Keratinocyte (primary cell): Measurements from ENCODE around the gene SOX10. TPM values are rescaled to one million over a fixed set of nuclear protein-coding genes. Genes with fewer than 3 reads are reported as not detected.

ENCODE experiments used
- DNase-seq: peaks from one replicate; pipeline ENCODE4 v3.0.0-alpha.2; 2011; ENCODE audit warnings: low read depth, missing footprints, low spot score
- FAIRE-seq: peaks from 2 replicates; lab custom pipeline; 2011; peaks lifted over from hg19 to GRCh38; lab: Jason Lieb, UNC
- H2AFZ ChIP-seq: 2 replicates; pipeline ENCODE4 v1.6.0; 2012; ENCODE audit warnings: low read length, control low read depth, inconsistent platforms; ENCODE audit not compliant: control insufficient read depth
- H3K27ac ChIP-seq: 2 replicates; pipeline ENCODE4 v1.5.1; 2011; ENCODE audit warnings: low read length; ENCODE audit not compliant: control insufficient read depth, insufficient read depth
- H3K27me3 ChIP-seq: 3 replicates; pipeline ENCODE4 v1.6.0; 2011; ENCODE audit warnings: low read length; ENCODE audit not compliant: control insufficient read depth, insufficient read depth; ENCODE audit errors: extremely low read depth
- H3K36me3 ChIP-seq, 2 experiments: 2 replicates in 1 of 2; 3 replicates in 1 of 2; pipeline ENCODE4 v1.5.1; 2011; ENCODE audit warnings: low read length in 2 of 2, mild to moderate bottlenecking in 1 of 2; ENCODE audit not compliant: control insufficient read depth in 2 of 2, insufficient read depth in 2 of 2; ENCODE audit errors: extremely low read depth in 1 of 2
- H3K4me1 ChIP-seq: 3 replicates; pipeline ENCODE4 v1.5.1; 2011; ENCODE audit warnings: low read length; ENCODE audit not compliant: control insufficient read depth, insufficient read depth; ENCODE audit errors: extremely low read depth
- H3K4me2 ChIP-seq: 3 replicates; pipeline ENCODE4 v1.6.0; 2011; ENCODE audit warnings: low read depth, low read length; ENCODE audit not compliant: control insufficient read depth, insufficient read depth; ENCODE audit errors: extremely low read depth
- H3K4me3 ChIP-seq, 3 experiments: fragments of 200-600 bp in 1 of 3; sonication (generic) in 1 of 3; 2 replicates in 2 of 3; 3 replicates in 1 of 3; pipeline ENCODE4 v1.5.1; 2011 to 2016; ENCODE audit warnings: low read length in 3 of 3, mild to moderate bottlenecking in 3 of 3, control low read depth in 2 of 3, inconsistent platforms in 1 of 3, low read depth in 1 of 3, mixed read lengths in 1 of 3, mixed run types in 1 of 3, moderate library complexity in 1 of 3; ENCODE audit not compliant: control insufficient read depth in 2 of 3, insufficient read depth in 2 of 3; ENCODE audit errors: extremely low read depth in 1 of 3
- H3K79me2 ChIP-seq: 2 replicates; pipeline ENCODE4 v1.6.0; 2012; ENCODE audit warnings: low read length; ENCODE audit not compliant: control insufficient read depth, insufficient read depth
- H3K9ac ChIP-seq: 3 replicates; pipeline ENCODE4 v1.6.0; 2011; ENCODE audit warnings: low read length; ENCODE audit not compliant: control insufficient read depth, insufficient read depth; ENCODE audit errors: extremely low read depth
- H3K9me1 ChIP-seq: 3 replicates; pipeline ENCODE4 v1.6.0; 2011; ENCODE audit warnings: low read length; ENCODE audit not compliant: control insufficient read depth, insufficient read depth; ENCODE audit errors: extremely low read depth
- H3K9me3 ChIP-seq: 2 replicates; pipeline ENCODE4 v1.5.1; 2012; ENCODE audit warnings: low read depth, low read length; ENCODE audit not compliant: control insufficient read depth
- H4K20me1 ChIP-seq: 3 replicates; pipeline ENCODE4 v1.6.0; 2011; ENCODE audit warnings: low read length; ENCODE audit not compliant: control insufficient read depth, insufficient read depth; ENCODE audit errors: extremely low read depth
- CTCF ChIP-seq, 3 experiments: IDR thresholded peaks in 1 of 3; conservative IDR thresholded peaks in 1 of 3; optimal IDR thresholded peaks in 1 of 3; 2 replicates in 2 of 3; 3 replicates in 1 of 3; pipeline versions ENCODE3 to v1.5.1; 2011; ENCODE audit warnings: low read length in 3 of 3, mild to moderate bottlenecking in 3 of 3, moderate library complexity in 2 of 3, control low read depth in 1 of 3, inconsistent platforms in 1 of 3; ENCODE audit not compliant: insufficient read depth in 2 of 3; ENCODE audit errors: extremely low read depth in 1 of 3
- EZH2 ChIP-seq: IDR thresholded peaks from one replicate; pipeline ENCODE4 v1.6.1; 2012; ENCODE audit warnings: inconsistent platforms, mild to moderate bottlenecking, low read length, moderate library complexity
- dilution Hi-C: fragments of 300-500 bp; cut with MboI; formaldehyde crosslinking; loops from one replicate; pipeline ENCODE4 v1.7.0; 2020; ENCODE audit warnings: low sequenced_read_pairs; ENCODE audit not compliant: extremely low pct_ligation_motif_present
- polyA plus RNA-seq, 5 experiments: library from polyadenylated mRNA; depleted of rRNA in 3 of 5; stranded (reverse) in 3 of 5; stranded (forward) in 1 of 5; unstranded in 1 of 5; fragments of >200 nt; gene quantifications; 1 replicate in 1 of 5; 2 replicates in 3 of 5; 3 replicates in 1 of 5; pipeline versions ENCODE4 v1.2.1 to v1.2.3, GENCODE V29; 2011 to 2012; ENCODE audit warnings: missing spikeins in 2 of 5, low read depth in 1 of 5, low replicate concordance in 1 of 5

The SOX10 gene
- polyA plus RNA-seq, 1 donor (not counting 4 experiments of a cell fraction or from before 2014, with no cell fraction given), result not detected

- Histone ChIP-seq H3K36me3 (peaks cover 56 to 64% of the 10 kb centered on the region in 2 experiments), H3K9ac (no peak overlapping the region), H3K9me3 (no peaks in the 10 kb centered on the region), H4K20me1 (peaks cover 34% of the 10 kb centered on the region), H3K27me3 (no peaks in the 10 kb centered on the region), H3K27ac (no peak overlapping the region), H2AFZ (no peak overlapping the region), H3K9me1 (no peaks in the 10 kb centered on the region), H3K4me2 (no peak overlapping the region), H3K4me3 (no peak overlapping the region), H3K79me2 (peaks cover 67% of the 10 kb centered on the region), H3K4me1 (no peaks in the 10 kb centered on the region)
- no peak for FAIRE-seq
- TF ChIP-seq EZH2 (no peak), CTCF (optimal IDR thresholded peaks at IDR 0.05 in 1 of 3, IDR thresholded peaks at IDR 0.05 in 1 of 3, conservative IDR thresholded peaks at IDR 0.05 in 1 of 3; ENCODE audit: extremely low read depth in 1 of 3, insufficient read depth in 2 of 3, low read length in 3 of 3) (no peak)
- dilution Hi-C loops, result no loop called here
- no peak for DNase-seq
Measured at GRCh38 chr22:37925767-37926166, 58.6 kb downstream of the SOX10 start.

- Histone ChIP-seq H3K9me1 (no peaks in the 10 kb centered on the region), H3K4me3 (no peak overlapping the region), H3K27ac (no peak overlapping the region), H3K36me3 (peaks cover 53 to 62% of the 10 kb centered on the region in 2 experiments), H3K79me2 (peaks cover 66% of the 10 kb centered on the region), H4K20me1 (peaks cover 32% of the 10 kb centered on the region), H3K27me3 (no peaks in the 10 kb centered on the region), H3K4me1 (no peaks in the 10 kb centered on the region), H3K9me3 (no peaks in the 10 kb centered on the region), H2AFZ (no peak overlapping the region), H3K9ac (no peak overlapping the region), H3K4me2 (no peak overlapping the region)
- dilution Hi-C loops, result no loop called here
- FAIRE-seq (no peak), DNase-seq (no peak)
- TF ChIP-seq EZH2 (no peak), CTCF (optimal IDR thresholded peaks at IDR 0.05 in 1 of 3, IDR thresholded peaks at IDR 0.05 in 1 of 3, conservative IDR thresholded peaks at IDR 0.05 in 1 of 3; ENCODE audit: extremely low read depth in 1 of 3, insufficient read depth in 2 of 3, low read length in 3 of 3) (no peak)
Measured at GRCh38 chr22:37925330-37925729, 59.0 kb downstream of the SOX10 start.
